PFSK-1 (cell line): ENCODE measurements around the gene TNS4.

Experiments
- FOXP2 ChIP-seq: optimal IDR thresholded peaks from 2 replicates; pipeline ENCODE3; 2011; ENCODE audit warnings: borderline replicate concordance, control low read depth, inconsistent platforms; ENCODE audit not compliant: insufficient read depth; ENCODE audit errors: extremely low read length, extremely low read depth
- POLR2AphosphoS5 ChIP-seq: IDR thresholded peaks from 2 replicates; pipeline ENCODE4 v1.6.1; 2012; ENCODE audit warnings: low read depth, mild to moderate bottlenecking, control low read depth, low read length, moderate library complexity
- REST ChIP-seq, 2 experiments: IDR thresholded peaks; 2 replicates each; pipeline versions ENCODE4 v1.6.1 to v1.8.0; 2011 to 2012; ENCODE audit warnings: low read depth in 2 of 2, low read length in 2 of 2, control low read depth in 1 of 2, inconsistent platforms in 1 of 2, mild to moderate bottlenecking in 1 of 2, moderate library complexity in 1 of 2; ENCODE audit not compliant: insufficient read depth in 1 of 2
- SIN3A ChIP-seq: IDR thresholded peaks from 2 replicates; pipeline ENCODE4 v1.6.1; 2012; ENCODE audit warnings: mild to moderate bottlenecking, low read length, moderate library complexity, borderline replicate concordance; ENCODE audit not compliant: insufficient read depth
- TAF1 ChIP-seq: IDR thresholded peaks from 2 replicates; pipeline ENCODE4 v1.6.1; 2012; ENCODE audit warnings: low read length, control low read depth, borderline replicate concordance; ENCODE audit not compliant: insufficient read depth

TNS4 gene

GRCh38 chr17:40499551-40500189, 1.8 kb downstream of the TNS4 start:
- TF ChIP-seq POLR2AphosphoS5, result no peak
- no peak for TF ChIP-seq FOXP2
- TF ChIP-seq TAF1, result no peak
- no peak for TF ChIP-seq SIN3A
- TF ChIP-seq REST (IDR thresholded peaks at IDR 0.05; ENCODE audit: insufficient read depth in 1 of 2, low read depth in 2 of 2, low read length in 2 of 2), result no peak

- TF ChIP-seq FOXP2 (no peak), REST (IDR thresholded peaks at IDR 0.05; ENCODE audit: insufficient read depth in 1 of 2, low read depth in 2 of 2, low read length in 2 of 2) (no peak), TAF1 (no peak), SIN3A (no peak), POLR2AphosphoS5 (no peak)
Observed at GRCh38 chr17:40498281-40499084, 2.9 kb downstream of the TNS4 start.

DNA sequence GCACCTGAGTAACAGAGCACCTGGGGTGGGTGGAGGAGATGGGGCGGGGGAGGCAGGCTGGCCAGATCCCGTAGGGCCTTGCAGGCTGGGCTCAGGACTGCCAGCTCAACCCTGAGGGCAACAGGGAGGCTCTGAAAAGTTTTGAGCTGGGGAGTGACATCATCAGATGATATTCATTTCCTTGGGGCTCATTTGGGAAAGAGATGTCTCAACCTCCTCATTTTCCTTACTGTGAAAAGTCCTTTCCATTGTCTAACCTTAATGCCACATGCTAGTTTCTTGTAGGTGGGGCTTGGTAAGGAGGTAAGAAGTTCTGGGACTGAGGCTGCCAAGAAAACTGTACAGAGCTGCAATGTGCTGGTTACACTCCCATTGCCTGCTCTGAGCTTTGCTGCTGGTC, 3.7 kb downstream of the TNS4 start:
- TF ChIP-seq POLR2AphosphoS5 (no peak), REST (IDR thresholded peaks at IDR 0.05; ENCODE audit: insufficient read depth in 1 of 2, low read depth in 2 of 2, low read length in 2 of 2) (no peak), TAF1 (no peak), FOXP2 (no peak)

DNA sequence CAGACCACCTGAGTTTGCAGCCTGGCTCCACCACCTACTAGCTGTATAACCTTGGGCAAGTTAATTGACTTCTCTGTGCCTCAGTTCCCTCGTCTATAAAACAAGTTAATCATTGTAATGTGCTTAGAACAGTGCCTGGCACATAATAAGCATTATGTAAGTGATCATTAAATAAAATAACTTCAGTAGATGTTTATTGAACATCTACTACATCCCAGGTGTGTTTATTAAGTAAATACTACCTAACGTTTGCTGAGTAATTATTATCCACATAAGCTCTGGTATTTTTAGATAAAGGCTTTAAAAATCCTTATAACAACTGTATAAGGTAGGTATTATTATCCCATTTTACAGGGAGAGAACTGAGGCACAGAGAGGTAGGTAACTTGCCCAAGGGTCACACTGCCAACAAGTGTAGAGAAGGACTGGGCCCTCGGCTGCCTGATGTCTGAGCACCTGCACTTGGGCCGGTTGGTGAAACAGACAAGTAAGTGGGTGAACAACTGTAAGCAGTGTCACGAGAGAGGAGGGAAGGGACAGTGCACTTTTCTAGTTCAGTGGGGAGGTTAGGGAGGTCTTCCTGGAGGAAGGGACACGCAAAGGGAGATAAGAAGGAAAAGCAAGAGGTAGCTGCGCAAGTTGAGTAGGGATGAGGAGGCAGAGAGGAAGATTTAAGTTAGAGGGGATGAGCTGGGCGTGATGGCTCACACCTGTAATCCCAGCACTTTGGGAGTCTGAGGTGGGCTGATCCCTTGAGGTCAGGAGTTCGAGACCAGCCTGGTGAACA, 4.6 kb downstream of the TNS4 start:
- no peak for TF ChIP-seq SIN3A
- TF ChIP-seq POLR2AphosphoS5, result no peak
- no peak for TF ChIP-seq FOXP2
- TF ChIP-seq TAF1, result no peak
- no peak for TF ChIP-seq REST (IDR thresholded peaks at IDR 0.05; ENCODE audit: insufficient read depth in 1 of 2, low read depth in 2 of 2, low read length in 2 of 2)
